ENCODE measurements around the gene FGR.

- TF ChIP-seq CTCF (IDR thresholded peaks at IDR 0.05 in 2 of 3, conservative IDR thresholded peaks at IDR 0.05 in 1 of 3; ENCODE audit: borderline replicate concordance in 1 of 3, insufficient read depth in 1 of 3, low read depth in 2 of 3, low read length in 2 of 3) (no peak), SP1 (IDR thresholded peaks at IDR 0.05; ENCODE audit: low read depth) (no peak), POLR2AphosphoS5 (IDR thresholded peaks at IDR 0.05; ENCODE audit: low read depth, low read length) (no peak), POLR2A (IDR thresholded peaks at IDR 0.05; ENCODE audit: borderline replicate concordance, extremely low read depth, insufficient read depth, insufficient read length) (no peak), YY1 (IDR thresholded peaks at IDR 0.05; ENCODE audit: extremely low read depth, insufficient replicate concordance, low read depth, low read length) (no peak)
Observed at GRCh38 chr1:27577504-27578188, 57.3 kb downstream of the FGR start.
